Right atrium auricular region (tissue), 2 donors: ENCODE results near the gene FAM222B. TPM values are rescaled to one million over a fixed set of nuclear protein-coding genes. Genes with fewer than 3 reads are reported as not detected.
A peak's percentile ranks its signal among the peaks of the same experiment; 100 is the strongest.
"Not testable (repeated sequence)": the region's sequence is repeated elsewhere in the genome, so short reads cannot be mapped to it uniquely, and the experiment has no call there.

Experiments used
- DNase-seq: peaks from one replicate; pipeline ENCODE4 v3.0.0-alpha.2; 2019; ENCODE audit warnings: low spot score
- H3K27ac ChIP-seq, 2 donors: fragments of 200-600 bp; sonication (generic); 1 replicate in 1 of 2; 2 replicates in 1 of 2; pipeline ENCODE4 v1.5.1; 2016 to 2019
- H3K27me3 ChIP-seq, 2 donors: fragments of 200-600 bp; sonication (generic); one replicate each; pipeline versions ENCODE4 v1.5.1 to v1.6.0; 2017 to 2019
- H3K36me3 ChIP-seq: fragments of 200-600 bp; sonication (generic); one replicate; pipeline ENCODE4 v1.5.1; 2016
- H3K4me1 ChIP-seq, 2 donors: fragments of 200-600 bp; sonication (generic); one replicate each; pipeline versions ENCODE4 v1.5.1 to v1.6.0; 2017 to 2019
- H3K4me3 ChIP-seq, 2 donors: fragments of 200-600 bp; sonication (generic); 1 replicate in 1 of 2; 2 replicates in 1 of 2; pipeline ENCODE4 v1.5.1; 2017 to 2019; ENCODE audit warnings: mild to moderate bottlenecking in 1 of 2, moderate library complexity in 1 of 2
- H3K9me3 ChIP-seq, 2 donors: fragments of 200-600 bp; sonication (generic); one replicate each; pipeline ENCODE4 v1.5.1; 2019
- total RNA-seq, 2 donors: library from RNA; depleted of rRNA; stranded (reverse); fragments of >200 nt; gene quantifications; one replicate each; pipeline ENCODE4 v1.1.0, GENCODE V29; 2016
- TF ChIP-seq, protein P1 (sequence below), 2 donors: fragments of 200-600 bp; sonication (generic); IDR thresholded peaks; one replicate each; pipeline ENCODE4 v1.5.1; 2019; ENCODE audit warnings: antibody characterized with exemption in 2 of 2

The FAM222B gene
- total RNA-seq, 2 donors from 2014 or later: 26.5 to 30.0 TPM

GRCh38 chr17:28843816-28844148 is 1.2 kb upstream of the FAM222B start:
- Histone ChIP-seq H3K27ac (no peak overlapping the region), H3K9me3 (no peaks in the 10 kb centered on the region), H3K36me3 (no peaks in the 10 kb centered on the region), H3K27me3 (no peaks in the 10 kb centered on the region), H3K4me1 (peaks cover 0 to 10% of the 10 kb centered on the region in 2 donors), H3K4me3 (no peak overlapping the region)
- TF ChIP-seq, protein P1, sequence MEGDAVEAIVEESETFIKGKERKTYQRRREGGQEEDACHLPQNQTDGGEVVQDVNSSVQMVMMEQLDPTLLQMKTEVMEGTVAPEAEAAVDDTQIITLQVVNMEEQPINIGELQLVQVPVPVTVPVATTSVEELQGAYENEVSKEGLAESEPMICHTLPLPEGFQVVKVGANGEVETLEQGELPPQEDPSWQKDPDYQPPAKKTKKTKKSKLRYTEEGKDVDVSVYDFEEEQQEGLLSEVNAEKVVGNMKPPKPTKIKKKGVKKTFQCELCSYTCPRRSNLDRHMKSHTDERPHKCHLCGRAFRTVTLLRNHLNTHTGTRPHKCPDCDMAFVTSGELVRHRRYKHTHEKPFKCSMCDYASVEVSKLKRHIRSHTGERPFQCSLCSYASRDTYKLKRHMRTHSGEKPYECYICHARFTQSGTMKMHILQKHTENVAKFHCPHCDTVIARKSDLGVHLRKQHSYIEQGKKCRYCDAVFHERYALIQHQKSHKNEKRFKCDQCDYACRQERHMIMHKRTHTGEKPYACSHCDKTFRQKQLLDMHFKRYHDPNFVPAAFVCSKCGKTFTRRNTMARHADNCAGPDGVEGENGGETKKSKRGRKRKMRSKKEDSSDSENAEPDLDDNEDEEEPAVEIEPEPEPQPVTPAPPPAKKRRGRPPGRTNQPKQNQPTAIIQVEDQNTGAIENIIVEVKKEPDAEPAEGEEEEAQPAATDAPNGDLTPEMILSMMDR (IDR thresholded peaks at IDR 0.05): no peak
- DNase-seq: no peak

- peaks cover 0 to 10% of the 10 kb centered on the region in 2 donors for H3K4me1 ChIP-seq
- no peaks in the 10 kb centered on the region for H3K9me3 ChIP-seq
- no peaks in the 10 kb centered on the region for H3K36me3 ChIP-seq
- no peak for DNase-seq
- TF ChIP-seq, protein P1 (IDR thresholded peaks at IDR 0.05): no peak
- H3K4me3 ChIP-seq: peak overlapping the region; percentile 74 to 78
- H3K27me3 ChIP-seq: no peaks in the 10 kb centered on the region
- peak overlapping the region; percentile 60 to 77 for H3K27ac ChIP-seq
Observed at GRCh38 chr17:28841901-28842281, 699 bp downstream of the FAM222B start.

DNA sequence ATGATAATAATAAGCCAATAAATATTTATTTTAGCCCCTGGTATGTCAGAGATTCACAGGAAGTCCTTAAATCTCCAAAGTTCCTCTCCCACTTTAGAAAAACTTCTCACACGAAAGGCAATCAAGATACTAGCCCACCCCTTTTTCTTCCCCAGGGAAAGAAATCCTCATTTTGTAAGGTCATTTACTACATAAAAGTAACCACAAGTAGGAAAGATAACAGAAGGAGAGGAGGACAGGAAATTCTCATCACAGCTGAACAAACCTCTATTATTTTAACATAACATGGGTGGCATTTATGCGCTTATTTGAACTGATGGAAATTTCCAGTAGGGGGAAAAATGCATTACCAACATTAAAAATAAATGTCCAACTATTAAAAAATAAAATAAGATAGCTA is 3.4 kb downstream of the FAM222B start:
- Histone ChIP-seq H3K27me3 (no peaks in the 10 kb centered on the region), H3K27ac (no peak overlapping the region), H3K36me3 (no peaks in the 10 kb centered on the region), H3K9me3 (no peaks in the 10 kb centered on the region), H3K4me1 (peaks cover 0 to 10% of the 10 kb centered on the region in 2 donors), H3K4me3 (no peak overlapping the region)
- DNase-seq: no peak
- TF ChIP-seq, protein P1 (IDR thresholded peaks at IDR 0.05): no peak

DNA sequence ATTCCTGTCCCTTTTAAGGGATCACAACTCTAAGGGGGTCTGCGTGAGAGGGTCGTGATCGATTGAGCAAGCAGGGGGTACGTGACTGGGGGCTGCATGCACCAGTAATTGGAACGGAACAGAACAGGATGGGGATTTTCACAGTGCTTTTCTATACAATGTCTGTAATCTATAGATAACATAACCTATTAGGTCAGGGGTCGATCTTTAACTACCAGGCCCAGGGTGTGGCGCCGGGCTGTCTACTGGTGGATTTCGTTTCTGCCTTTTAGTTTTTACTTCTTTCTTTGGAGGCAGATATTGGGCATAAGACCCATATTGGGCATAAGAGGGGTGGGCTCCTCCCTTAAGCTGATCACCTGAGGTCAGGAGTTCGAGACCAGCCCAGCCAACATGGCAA is 6.0 kb downstream of the FAM222B start:
- not testable (repeated sequence) for H3K27me3 ChIP-seq, H3K9me3 ChIP-seq, H3K36me3 ChIP-seq, DNase-seq, H3K4me3 ChIP-seq, H3K27ac ChIP-seq, H3K4me1 ChIP-seq

DNA sequence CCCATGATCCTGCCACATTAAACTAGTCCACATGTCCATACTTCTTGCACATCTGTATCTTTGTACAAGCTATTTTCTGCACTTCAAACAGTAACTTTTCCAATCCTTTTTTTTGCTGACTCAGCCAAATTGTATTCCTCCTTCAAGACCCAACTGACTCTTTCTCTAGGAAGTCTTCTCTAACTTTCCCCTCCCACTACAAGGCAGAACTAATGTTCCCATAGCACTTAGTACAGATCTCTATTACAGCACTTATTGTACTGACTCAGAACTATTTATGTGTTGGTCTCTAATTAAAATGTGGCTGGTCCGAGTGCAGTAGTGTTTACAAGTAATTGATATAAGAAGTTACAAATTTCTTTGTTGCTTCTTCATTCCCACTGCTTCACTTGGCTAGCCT is 8.2 kb downstream of the FAM222B start:
- Histone ChIP-seq H3K36me3 (no peaks in the 10 kb centered on the region), H3K27ac (no peak overlapping the region), H3K27me3 (no peaks in the 10 kb centered on the region), H3K4me3 (no peak overlapping the region), H3K4me1 (no peaks in the 10 kb centered on the region), H3K9me3 (no peaks in the 10 kb centered on the region)
- DNase-seq: no peak
- TF ChIP-seq, protein P1 (IDR thresholded peaks at IDR 0.05): no peak

DNA sequence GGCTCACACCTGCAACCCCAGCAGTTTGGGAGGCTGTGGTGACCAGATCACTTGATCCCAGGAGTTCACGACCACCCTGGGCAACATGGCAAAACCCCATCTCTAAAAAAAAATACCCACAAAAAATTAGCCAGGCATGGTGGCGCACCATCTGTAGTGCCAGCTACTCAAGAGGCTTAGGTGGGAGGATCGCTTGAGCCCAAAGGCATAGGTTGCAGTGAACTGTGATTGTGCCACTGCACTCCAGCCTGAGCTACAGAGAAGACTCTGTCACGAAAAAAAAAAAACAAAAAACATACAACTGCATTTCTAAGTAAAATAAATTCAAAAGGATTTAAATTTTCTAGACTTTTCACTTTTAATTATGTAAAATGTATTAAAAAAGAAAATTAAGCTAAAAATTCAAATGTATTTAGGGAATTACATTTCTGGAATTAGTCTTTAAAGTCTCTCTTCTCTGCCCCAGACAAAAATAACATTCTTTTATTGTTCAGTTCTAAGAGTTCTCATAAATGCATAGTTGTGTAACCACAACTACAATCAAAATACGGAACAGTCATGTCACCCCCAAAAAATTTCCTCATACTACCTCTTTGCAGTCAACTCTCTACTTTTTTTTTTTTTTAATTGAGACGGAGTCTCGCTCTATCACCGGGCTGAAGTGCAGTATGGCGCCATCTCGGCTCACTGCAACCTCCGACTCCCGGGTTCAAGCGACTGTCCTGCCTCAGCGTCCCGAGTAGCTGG is 14.1 kb downstream of the FAM222B start:
- H3K4me1 ChIP-seq: no peaks in the 10 kb centered on the region
- H3K27ac ChIP-seq: no peak overlapping the region
- H3K4me3 ChIP-seq: no peak overlapping the region
- no peaks in the 10 kb centered on the region for H3K36me3 ChIP-seq
- no peaks in the 10 kb centered on the region for H3K9me3 ChIP-seq
- TF ChIP-seq, protein P1 (IDR thresholded peaks at IDR 0.05): no peak
- no peak for DNase-seq
- no peaks in the 10 kb centered on the region for H3K27me3 ChIP-seq
